ENCODE results near the gene CDC23. TPM values are rescaled to one million over a fixed set of nuclear protein-coding genes. Genes with fewer than 3 reads are reported as not detected.
"Not testable (repeated sequence)": the region's sequence is repeated elsewhere in the genome, so short reads cannot be mapped to it uniquely, and the experiment has no call there.

CDC23 gene
- total RNA-seq, 2 donors from 2014 or later, result 45.0 to 48.9 TPM

DNA sequence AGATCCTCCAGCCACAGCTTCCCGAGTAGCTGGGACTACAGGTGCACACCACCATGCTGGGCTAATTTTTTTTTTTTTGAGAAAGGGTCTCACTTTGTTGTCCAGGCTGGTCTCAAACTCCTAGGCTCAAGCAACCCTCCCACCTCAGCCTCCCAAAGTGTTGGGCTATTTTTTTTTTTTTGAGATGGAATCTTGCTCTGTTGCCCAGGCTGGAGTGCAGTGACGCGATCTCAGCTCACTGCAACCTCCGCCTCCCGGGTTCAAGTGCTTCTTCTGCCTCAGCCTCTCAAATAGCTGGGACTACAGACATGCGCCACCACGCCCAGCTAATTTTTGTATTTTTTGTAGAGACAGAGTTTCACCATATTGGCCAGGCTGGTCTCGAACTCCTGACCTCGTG, 57.1 kb downstream of the CDC23 start:
- H3K9me3 Mint-ChIP-seq; H3K27ac Mint-ChIP-seq; ATAC-seq (replicated peaks in 1 of 2); H3K4me1 Mint-ChIP-seq (ENCODE audit: low read depth); H3K4me3 Mint-ChIP-seq; H3K27me3 Mint-ChIP-seq (ENCODE audit: low read depth); DNase-seq: not testable (repeated sequence)
- H3K36me3 Mint-ChIP-seq (ENCODE audit: insufficient read depth in 2 of 2), result peaks cover 7 to 27% of the 10 kb centered on the region in 2 donors

DNA sequence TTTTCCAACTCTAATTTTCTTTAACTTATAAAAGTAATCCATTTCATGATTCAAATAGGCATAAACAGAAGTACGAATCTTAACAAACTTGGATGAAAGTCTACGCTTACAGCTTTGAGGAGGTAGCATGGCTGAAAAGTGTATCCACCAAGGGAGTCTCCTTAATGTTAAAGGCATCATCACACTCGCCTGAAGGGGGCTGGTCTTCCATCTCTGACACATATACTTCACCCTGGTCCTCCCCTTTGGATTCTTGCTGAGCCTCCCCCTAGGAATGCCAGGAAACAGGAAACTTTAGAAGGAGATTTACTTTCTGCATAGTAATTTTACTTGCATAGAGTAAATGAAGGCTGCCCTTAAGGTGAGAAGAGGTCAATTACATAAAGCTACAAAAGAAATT, 63.6 kb downstream of the CDC23 start:
- Mint-ChIP-seq H3K27me3 (ENCODE audit: low read depth) (no peaks in the 10 kb centered on the region), H3K27ac (no peak overlapping the region), H3K36me3 (ENCODE audit: insufficient read depth in 2 of 2) (no peaks in the 10 kb centered on the region), H3K9me3 (no peaks in the 10 kb centered on the region), H3K4me1 (ENCODE audit: low read depth) (no peaks in the 10 kb centered on the region), H3K4me3 (no peak overlapping the region)
- no peak for ATAC-seq (replicated peaks in 1 of 2)
- no peak for DNase-seq

DNA sequence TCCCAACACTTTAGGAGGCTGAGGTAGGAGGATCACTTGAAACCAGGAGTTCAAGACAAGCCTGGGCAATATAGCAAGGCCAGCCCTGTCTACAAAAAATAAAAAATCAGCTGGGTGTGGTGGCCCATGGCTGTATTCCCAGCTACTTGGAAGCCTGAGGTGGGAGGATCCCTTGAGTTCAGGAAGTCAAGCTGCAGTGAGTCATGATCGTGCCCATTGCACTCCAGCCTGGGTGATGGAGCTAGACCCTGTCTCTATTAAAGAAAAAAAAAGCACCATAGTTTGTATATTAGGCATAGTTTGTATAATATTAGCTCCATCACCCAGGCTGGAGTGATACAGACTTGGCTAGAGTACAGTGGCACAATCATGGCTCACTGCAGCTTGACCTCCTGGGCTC, 64.3 kb downstream of the CDC23 start:
- ATAC-seq (replicated peaks in 1 of 2) (no peak), DNase-seq (no peak)
- no peak overlapping the region for H3K27ac Mint-ChIP-seq
- H3K9me3 Mint-ChIP-seq, result no peaks in the 10 kb centered on the region
- H3K4me3 Mint-ChIP-seq, result no peak overlapping the region
- H3K4me1 Mint-ChIP-seq (ENCODE audit: low read depth), result no peaks in the 10 kb centered on the region
- H3K36me3 Mint-ChIP-seq (ENCODE audit: insufficient read depth in 2 of 2), result no peaks in the 10 kb centered on the region
- no peaks in the 10 kb centered on the region for H3K27me3 Mint-ChIP-seq (ENCODE audit: low read depth)

DNA sequence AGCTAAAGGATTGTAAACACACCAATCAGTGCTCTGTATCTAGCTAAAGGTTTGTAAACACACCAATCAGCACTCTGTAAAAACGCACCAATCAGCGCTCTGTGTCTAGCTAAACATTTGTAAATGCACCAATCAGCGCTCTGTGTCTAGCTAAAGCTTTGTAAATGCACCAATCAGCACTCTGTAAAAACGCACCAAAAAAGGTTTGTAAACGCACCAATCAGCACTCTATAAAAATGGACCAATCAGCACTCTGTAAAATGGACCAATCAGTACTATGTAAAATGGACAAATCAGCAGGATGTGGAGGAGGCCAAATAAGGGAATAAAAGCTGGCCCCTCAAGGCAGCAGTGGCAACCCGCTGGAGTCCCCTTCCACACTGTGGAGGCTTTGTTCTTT, 69.5 kb downstream of the CDC23 start:
- H3K4me1 Mint-ChIP-seq (ENCODE audit: low read depth); H3K4me3 Mint-ChIP-seq; H3K27me3 Mint-ChIP-seq (ENCODE audit: low read depth); H3K27ac Mint-ChIP-seq; H3K36me3 Mint-ChIP-seq (ENCODE audit: insufficient read depth in 2 of 2); DNase-seq; H3K9me3 Mint-ChIP-seq; ATAC-seq (replicated peaks in 1 of 2): not testable (repeated sequence)

DNA sequence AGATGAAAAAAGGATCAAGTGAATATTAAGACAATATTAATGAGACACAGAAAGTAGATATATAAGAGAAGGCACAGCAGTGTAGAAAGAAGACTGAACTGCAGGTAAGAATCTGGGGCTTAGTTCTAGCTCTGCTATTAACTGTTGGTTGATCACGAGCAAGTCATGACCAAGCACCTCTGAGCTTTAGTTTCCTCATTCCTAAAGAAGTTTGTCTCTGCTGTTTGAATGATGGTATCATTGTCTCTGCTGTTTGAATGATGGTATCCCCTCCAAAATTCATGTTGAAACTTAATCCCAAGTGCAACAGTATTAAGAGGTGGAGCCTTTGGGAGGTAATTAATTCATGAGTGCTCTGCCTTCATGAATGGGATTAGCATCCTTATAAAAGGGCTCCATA, 71.4 kb downstream of the CDC23 start:
- Mint-ChIP-seq H3K9me3 (no peaks in the 10 kb centered on the region), H3K4me1 (ENCODE audit: low read depth) (peaks cover 7% of the 10 kb centered on the region), H3K27me3 (ENCODE audit: low read depth) (no peaks in the 10 kb centered on the region), H3K27ac (no peak overlapping the region), H3K36me3 (ENCODE audit: insufficient read depth in 2 of 2) (no peaks in the 10 kb centered on the region), H3K4me3 (no peak overlapping the region)
- ATAC-seq (replicated peaks in 1 of 2) (no peak), DNase-seq (no peak)

DNA sequence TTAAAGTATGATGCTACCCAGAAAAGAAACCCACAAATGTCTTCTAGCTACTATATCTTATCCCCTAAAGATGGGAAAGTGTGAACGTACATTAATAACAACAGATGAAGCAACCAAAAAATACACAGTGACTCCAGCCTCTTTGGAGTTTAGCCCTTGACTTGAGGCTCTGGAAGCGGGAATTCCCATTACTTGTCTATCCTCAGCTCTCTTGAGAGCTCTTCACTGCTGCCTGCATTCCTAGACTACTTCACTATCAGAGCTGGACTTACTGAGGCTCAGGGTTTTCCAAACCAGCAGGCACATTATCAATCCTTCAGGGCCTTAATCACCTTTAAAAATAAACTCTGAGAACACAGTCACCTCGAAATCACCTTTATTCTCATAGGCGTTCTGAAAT, 72.9 kb downstream of the CDC23 start:
- Mint-ChIP-seq H3K36me3 (ENCODE audit: insufficient read depth in 2 of 2) (no peaks in the 10 kb centered on the region), H3K27ac (no peak overlapping the region), H3K27me3 (ENCODE audit: low read depth) (no peaks in the 10 kb centered on the region), H3K4me1 (ENCODE audit: low read depth) (peaks cover 7% of the 10 kb centered on the region), H3K4me3 (no peak overlapping the region), H3K9me3 (no peaks in the 10 kb centered on the region)
- ATAC-seq (replicated peaks in 1 of 2) (no peak), DNase-seq (no peak)

DNA sequence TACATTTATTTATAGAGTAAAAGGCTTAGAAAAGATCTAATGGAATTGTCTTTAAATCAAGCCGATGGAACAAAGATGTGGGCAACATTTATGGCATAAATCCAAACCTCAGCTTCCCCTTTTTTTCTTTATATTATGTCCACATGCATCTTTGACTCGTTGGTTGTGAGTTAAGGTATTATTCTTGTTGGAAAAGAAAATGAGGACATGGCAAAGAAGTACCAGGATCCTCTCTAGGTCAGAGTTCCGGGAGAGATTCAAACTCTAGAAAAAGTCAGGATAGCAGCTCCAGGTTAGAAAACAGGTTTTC, 73.4 kb downstream of the CDC23 start:
- Mint-ChIP-seq H3K4me3 (no peak overlapping the region), H3K27ac (no peak overlapping the region)

DNA sequence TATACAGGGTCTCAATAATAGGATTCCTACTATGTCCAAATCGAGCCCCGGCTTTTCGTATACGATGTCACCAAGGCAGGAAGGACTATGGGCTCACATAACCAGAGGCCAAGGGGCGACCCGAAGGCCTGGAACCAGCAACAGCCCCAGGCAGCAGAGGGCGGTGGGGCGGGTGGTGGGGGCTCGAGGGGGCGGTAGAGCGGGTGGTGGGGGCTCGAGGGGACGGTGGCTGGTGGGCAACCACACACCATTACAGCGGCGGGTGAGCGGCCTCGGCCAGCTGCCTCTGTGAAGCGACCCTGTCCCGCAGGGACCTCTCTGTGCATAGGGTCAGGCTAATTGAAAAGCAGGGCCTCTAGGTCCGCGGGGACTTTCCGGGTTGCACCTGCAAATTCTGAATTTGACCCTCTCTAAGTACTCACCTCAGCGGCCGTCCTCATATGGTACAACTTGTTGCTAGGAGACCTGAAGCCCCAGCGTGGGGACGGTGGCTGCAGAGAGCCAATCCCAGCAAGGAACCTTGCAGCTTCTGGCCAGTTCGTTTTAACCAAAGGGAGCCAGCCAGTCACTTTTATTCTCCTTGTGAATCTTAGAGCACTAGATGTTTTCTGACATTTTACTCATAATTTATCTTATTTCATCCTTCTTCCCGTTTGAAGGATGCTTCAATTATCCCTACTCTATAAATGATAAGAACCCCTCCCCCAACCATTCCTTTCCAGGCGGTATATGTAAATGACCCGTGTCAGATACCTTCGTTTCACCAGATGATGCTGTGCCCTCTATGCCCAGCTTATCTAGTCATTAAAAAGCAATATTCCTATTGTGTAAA, 74.0 kb downstream of the CDC23 start, which contains the start of gene NME5:
Gene NME5, minus strand, starts transcription at position 480 of the 832 bp plus-strand sequence. CDS start 648 bp downstream, outside the sequence.
- Mint-ChIP-seq H3K27ac (no peak within 1 kb of the TSS), H3K27me3 (ENCODE audit: low read depth) (no peaks in the 10 kb centered on the region), H3K4me1 (ENCODE audit: low read depth) (peaks cover 7% of the 10 kb centered on the region), H3K36me3 (ENCODE audit: insufficient read depth in 2 of 2) (no peaks in the 10 kb centered on the region), H3K9me3 (no peaks in the 10 kb centered on the region), H3K4me3 (peak within 1 kb of the TSS in 1 of 2 donors; percentile 36)
- ATAC-seq (replicated peaks in 1 of 2), result peak; percentile 23 to 51
- DNase-seq, result peak; percentile 2 to 25

More for the DNA sequence above, 73.4 kb downstream of the CDC23 start:
- ATAC-seq (replicated peaks in 1 of 2) (no peak), DNase-seq (no peak)
- H3K36me3 Mint-ChIP-seq (ENCODE audit: insufficient read depth in 2 of 2), result no peaks in the 10 kb centered on the region
- H3K9me3 Mint-ChIP-seq, result no peaks in the 10 kb centered on the region
- no peaks in the 10 kb centered on the region for H3K27me3 Mint-ChIP-seq (ENCODE audit: low read depth)
- peaks cover 7% of the 10 kb centered on the region for H3K4me1 Mint-ChIP-seq (ENCODE audit: low read depth)

Other genes starting within 250 kb of the CDC23 start
- 10 to 100 TPM; 19.3 to 20.5 TPM for gene FAM13B, start 180.2 kb downstream of the CDC23 start, total RNA-seq
- not detected for gene WNT8A, start 129.3 kb downstream of the CDC23 start, total RNA-seq
- not detected for gene NME5, start 73.9 kb downstream of the CDC23 start, total RNA-seq
- 10 to 100 TPM; 66.8 to 94.7 TPM for gene BRD8, start 34.7 kb downstream of the CDC23 start, total RNA-seq
- 10 to 100 TPM; 39.9 to 50.4 TPM for gene KIF20A, start 34.2 kb downstream of the CDC23 start, total RNA-seq
- gene GFRA3, start 61.3 kb upstream of the CDC23 start, total RNA-seq, result under 1 TPM in 1 of 2 donors, not detected in 1; 0.17 TPM
- gene CDC25C, start 118.5 kb upstream of the CDC23 start, total RNA-seq, result 10 to 100 TPM; 22.6 to 30.1 TPM
- gene FAM53C, start 124.9 kb upstream of the CDC23 start, total RNA-seq, result 10 to 100 TPM; 39.1 to 44.7 TPM
- 10 to 100 TPM; 59.5 to 67.2 TPM for gene KDM3B, start 139.4 kb upstream of the CDC23 start, total RNA-seq
- 10 to 100 TPM in 1 of 2 donors, 1 to 10 TPM in 1; 6.6 to 11.5 TPM for gene REEP2, start 225.7 kb upstream of the CDC23 start, total RNA-seq

All from activated T-cell treated with anti-CD3 and anti-CD28 coated beads, Interleukin-2, amount 50 U/mL, for 72 hours (primary cell).